ENCODE results near the gene ZNF865. TPM values are rescaled to one million over a fixed set of nuclear protein-coding genes. Genes with fewer than 3 reads are reported as not detected.
A peak's percentile ranks its signal among the peaks of the same experiment; 100 is the strongest.

The ZNF865 gene
- total RNA-seq, 1 donor from 2014 or later = 8.1 TPM

DNA sequence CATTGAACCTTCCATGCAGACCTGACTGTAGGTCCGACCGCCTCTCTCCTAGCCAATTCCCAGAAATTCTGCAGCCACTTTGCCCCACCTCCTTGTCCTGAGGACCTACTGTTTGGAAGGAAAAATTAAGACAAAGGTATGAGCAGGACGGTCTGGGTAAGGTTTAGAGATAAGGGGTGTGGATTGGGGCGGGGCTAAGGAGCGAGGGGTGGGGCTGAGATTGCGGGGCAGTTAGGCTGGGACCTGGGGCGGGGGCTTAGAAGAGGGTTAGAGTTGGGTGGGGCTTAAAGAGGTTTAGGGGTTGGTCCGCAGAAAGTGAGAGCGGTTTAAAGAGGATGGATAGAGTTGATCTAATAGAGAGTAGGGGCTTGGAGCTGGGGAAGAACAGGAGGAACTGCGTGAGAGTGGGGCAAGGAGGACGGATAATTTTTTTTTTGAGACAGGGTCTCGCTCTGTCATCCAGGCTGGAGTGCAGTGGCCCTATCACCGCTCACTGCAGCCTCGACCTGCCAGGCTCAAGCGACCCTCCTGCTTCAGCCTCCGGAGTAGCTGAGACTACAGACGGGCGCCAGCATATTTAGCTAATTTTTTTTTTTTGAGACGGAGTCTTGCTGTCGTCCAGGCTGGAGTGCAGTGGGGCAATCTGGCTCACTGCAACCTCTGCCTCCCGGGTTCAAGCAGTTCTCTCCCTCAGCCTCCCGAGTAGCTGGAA, 1.7 kb upstream of the ZNF865 start:
- ATAC-seq = no peak
- no peak for DNase-seq (ENCODE audit: low spot score)

DNA sequence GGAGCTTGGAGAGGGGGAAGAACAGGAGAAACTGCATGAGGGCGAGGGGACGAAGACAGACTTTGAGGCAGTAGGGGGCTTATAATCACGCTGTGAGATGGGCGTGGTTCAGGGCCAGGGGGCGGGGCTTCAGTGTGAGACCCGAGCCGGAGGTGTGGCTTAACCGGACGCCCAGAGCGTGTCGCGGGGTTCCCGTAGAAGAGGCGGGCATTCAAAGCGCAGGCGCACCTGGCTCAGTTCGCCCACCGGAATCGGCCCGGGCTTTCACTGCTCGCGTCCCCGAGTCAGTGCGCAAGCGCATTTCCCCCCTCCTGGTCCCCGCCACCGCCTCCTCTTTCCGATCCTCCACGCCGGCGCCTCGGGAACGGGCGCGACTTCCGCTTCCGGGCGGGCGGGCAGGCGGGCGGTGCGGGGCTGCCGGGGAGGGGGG, 225 bp upstream of the ZNF865 start:
- DNase-seq (ENCODE audit: low spot score) = peak; percentile 97
- ATAC-seq = peak; percentile 85

DNA sequence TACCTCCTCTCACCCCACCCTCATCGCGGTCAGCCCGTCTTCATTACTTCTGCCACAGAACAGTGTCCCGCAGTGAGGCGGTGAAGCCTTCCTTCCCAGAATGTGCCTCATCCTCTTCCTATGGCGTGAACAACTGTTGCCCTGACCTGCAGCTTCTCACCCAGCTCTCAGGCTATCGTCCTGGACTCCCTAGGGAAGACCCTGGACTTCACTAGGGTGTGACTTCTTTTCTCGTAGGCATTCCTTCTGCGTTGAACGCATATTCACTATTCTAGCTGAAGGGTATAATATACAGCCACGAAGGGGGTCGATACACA, 982 bp downstream of the ZNF865 start:
- no peak for ATAC-seq

GRCh38 chr19:55606817-55607216, 1.4 kb downstream of the ZNF865 start:
- ATAC-seq (no peak), DNase-seq (ENCODE audit: low spot score) (no peak)

More for the DNA sequence above, 982 bp downstream of the ZNF865 start:
- no peak for DNase-seq (ENCODE audit: low spot score)

DNA sequence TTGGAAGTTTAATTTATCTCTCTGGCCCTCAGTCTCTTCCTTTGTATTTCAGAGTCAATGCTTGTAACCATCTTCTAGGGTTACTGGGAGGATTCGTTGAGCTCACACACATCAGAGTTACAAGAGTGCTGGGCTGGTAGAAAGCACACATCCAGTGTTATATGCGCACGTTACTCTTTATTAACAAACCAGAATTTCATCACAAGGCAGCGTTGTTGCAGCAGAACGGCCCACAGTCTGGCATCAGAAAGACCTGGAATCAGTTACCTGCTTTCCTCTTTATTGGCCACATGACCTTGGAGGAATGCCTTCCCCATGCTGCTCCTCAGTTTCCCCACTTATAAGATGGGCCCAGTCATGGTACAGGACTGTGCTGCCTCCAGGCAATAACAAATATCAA, 3.9 kb downstream of the ZNF865 start:
- DNase-seq (ENCODE audit: low spot score) (no peak), ATAC-seq (no peak)

GRCh38 chr19:55611300-55611982, 6.0 kb downstream of the ZNF865 start:
- no peak for ATAC-seq

DNA sequence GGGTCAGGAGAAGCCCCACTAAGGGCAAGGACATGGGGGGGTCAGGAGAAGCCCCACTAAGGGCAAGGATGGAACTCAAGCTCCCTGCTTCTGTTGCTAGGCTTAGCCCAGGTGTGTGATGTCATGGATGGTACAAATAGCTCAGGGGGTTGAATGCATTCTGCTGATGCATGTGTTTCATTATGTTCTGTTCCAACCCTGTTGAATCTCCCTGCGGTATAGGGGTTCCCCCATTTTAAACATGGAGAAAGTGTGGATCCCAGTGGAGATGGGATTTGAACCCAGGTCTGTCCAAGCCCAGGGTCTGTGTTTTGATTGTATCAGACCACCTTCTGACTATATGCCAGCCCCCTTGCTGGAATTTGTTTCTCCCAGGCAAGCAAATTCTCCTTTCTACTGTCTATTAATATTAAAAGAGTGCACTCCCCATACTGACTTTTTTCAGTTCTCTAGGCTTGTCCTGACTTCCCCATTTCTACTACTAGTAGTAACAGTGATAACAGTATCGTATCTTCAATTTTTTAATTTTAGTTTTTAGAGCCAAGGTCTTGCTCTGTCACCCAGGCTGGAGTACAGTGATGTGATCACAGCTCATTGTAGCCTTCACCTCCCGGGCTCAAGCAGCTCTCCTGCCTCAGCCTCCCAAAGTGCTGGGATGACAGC, 6.7 kb downstream of the ZNF865 start:
- ATAC-seq = no peak
- no peak for DNase-seq (ENCODE audit: low spot score)

More at GRCh38 chr19:55611300-55611982, 6.0 kb downstream of the ZNF865 start:
- DNase-seq (ENCODE audit: low spot score) = no peak

- DNase-seq (ENCODE audit: low spot score) (no peak), ATAC-seq (no peak)
Measured at GRCh38 chr19:55613396-55613795, 7.9 kb downstream of the ZNF865 start.

DNA sequence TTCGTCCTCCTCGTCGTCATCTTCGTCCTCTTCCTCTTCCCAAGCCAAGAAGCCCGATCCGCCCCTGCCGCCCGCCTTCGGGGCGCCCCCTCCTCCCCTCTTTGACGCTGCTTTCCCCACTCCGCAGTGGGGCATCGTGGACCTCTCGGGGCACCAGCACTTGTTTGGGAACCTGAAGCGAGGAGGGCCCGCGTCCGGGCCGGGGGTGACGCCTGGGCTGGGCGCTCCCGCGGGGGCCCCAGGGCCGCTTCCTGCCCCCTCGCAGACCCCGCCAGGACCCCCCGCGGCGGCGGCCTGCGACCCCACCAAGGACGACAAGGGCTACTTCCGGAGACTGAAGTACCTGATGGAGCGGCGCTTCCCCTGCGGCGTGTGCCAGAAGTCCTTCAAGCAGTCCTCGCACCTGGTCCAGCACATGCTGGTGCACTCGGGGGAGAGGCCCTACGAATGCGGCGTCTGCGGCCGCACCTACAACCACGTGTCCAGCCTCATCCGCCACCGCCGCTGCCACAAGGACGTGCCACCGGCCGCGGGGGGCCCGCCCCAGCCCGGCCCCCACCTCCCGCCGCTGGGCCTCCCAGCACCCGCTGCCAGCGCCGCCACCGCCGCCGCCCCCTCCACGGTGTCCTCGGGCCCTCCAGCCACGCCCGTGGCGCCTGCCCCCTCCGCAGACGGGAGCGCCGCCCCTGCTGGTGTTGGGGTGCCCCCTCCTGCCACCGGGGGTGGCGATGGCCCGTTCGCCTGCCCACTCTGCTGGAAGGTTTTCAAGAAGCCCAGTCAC, 8.7 kb downstream of the ZNF865 start:
- ATAC-seq (no peak), DNase-seq (ENCODE audit: low spot score) (no peak)

GRCh38 chr19:55614711-55615542, 9.5 kb downstream of the ZNF865 start:
- ATAC-seq (no peak), DNase-seq (ENCODE audit: low spot score) (no peak)

DNA sequence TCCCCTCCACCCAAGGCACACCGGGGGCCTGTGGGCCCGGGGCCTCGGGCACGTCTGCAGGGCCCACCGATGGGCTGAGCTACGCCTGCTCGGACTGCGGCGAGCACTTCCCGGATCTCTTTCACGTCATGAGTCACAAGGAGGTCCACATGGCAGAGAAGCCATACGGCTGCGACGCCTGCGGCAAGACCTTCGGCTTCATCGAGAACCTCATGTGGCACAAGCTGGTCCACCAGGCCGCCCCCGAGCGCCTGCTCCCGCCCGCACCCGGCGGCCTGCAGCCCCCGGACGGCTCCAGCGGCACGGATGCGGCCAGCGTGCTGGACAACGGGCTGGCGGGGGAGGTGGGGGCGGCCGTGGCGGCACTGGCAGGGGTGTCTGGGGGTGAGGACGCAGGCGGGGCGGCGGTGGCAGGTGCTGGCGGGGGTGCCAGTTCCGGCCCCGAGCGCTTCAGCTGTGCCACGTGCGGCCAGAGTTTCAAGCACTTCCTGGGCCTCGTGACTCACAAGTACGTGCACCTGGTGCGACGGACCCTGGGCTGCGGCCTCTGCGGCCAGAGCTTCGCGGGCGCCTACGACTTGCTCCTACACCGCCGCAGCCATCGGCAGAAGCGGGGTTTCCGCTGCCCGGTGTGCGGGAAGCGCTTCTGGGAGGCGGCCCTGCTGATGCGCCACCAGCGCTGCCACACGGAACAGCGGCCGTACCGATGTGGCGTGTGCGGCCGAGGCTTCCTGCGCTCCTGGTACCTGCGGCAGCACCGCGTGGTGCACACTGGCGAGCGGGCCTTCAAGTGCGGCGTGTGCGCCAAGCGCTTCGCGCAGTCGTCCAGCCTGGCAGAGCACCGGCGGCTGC, 10.3 kb downstream of the ZNF865 start:
- ATAC-seq (no peak), DNase-seq (ENCODE audit: low spot score) (no peak)

- ATAC-seq (no peak), DNase-seq (ENCODE audit: low spot score) (no peak)
Measured at GRCh38 chr19:55616395-55616875, 11.0 kb downstream of the ZNF865 start.

GRCh38 chr19:55617426-55617825, 12.0 kb downstream of the ZNF865 start:
- ATAC-seq = no peak
- DNase-seq (ENCODE audit: low spot score) = no peak

GRCh38 chr19:55618426-55618825, 13.0 kb downstream of the ZNF865 start:
- no peak for ATAC-seq
- DNase-seq (ENCODE audit: low spot score) = no peak

DNA sequence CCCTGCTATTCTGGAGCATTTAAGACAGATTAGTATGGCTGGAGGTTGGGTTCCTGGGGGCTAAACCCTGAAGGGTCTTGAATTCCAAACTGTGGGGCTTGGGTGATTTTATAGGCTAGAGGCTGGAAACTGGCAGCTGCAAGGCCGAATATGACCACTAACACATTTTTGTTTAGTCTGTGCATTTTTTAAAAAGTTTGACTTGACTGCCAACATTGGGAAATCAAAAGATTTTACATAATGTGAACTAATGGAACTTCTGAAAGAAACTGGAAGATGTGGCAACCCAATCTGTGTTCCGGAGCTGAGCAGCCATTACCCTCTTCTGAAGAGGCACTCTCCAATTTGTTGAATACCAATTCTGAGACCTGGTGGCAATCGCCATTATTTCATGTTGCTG, 13.8 kb downstream of the ZNF865 start:
- DNase-seq (ENCODE audit: low spot score) = no peak
- no peak for ATAC-seq

GRCh38 chr19:55620410-55621204, 15.2 kb downstream of the ZNF865 start:
- ATAC-seq = no peak
- DNase-seq (ENCODE audit: low spot score) = no peak

DNA sequence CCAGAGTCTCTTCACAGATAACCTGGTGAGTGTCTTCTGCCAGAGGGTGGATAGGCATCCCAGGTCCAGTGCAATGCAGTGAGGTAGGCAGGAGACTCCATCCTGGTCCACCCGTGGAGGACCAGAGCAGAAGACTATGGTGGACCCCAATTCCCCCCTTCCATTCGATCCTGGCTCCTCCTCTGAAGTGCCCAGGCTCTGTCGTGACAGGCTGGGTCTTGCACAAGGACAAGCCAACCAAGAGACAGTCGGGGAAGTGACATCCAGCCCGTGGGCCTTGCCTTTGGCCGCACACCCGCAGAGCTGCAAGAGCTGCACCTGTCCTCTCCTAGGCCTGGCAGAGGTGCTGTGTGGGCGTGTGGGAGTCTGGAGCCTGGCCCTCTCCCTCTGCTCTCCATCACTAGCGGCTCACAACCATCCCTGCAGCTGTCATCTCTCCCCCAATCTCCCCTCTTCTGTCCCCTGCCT, 15.8 kb downstream of the ZNF865 start:
- DNase-seq (ENCODE audit: low spot score) = no peak
- no peak for ATAC-seq

- DNase-seq (ENCODE audit: low spot score) = no peak
- ATAC-seq = no peak
Measured at GRCh38 chr19:55621673-55622231, 16.3 kb downstream of the ZNF865 start.
